Gastroesophageal sphincter (tissue), 3 donors: Measurements from ENCODE around the gene SMARCA2.
A peak's percentile ranks its signal among the peaks of the same experiment; 100 is the strongest.

Experiments
- POLR2A ChIP-seq, 2 donors: fragments of 450-650 bp; IDR thresholded peaks; one replicate each; pipeline ENCODE4 v1.6.1; 2017; ENCODE audit warnings: antibody characterized with exemption in 2 of 2, mild to moderate bottlenecking in 2 of 2, moderate library complexity in 1 of 2
- POLR2AphosphoS5 ChIP-seq: sonication (generic); formaldehyde crosslinking; IDR thresholded peaks from one replicate; pipeline ENCODE4 v1.6.1; 2017; ENCODE audit warnings: antibody characterized with exemption
- TF ChIP-seq, protein P1 (sequence below), 4 experiments: fragments of 200-600 bp in 2 of 4; fragments of 450-650 bp in 2 of 4; sonication (generic) in 1 of 4; IDR thresholded peaks; one replicate each; pipeline ENCODE4 v1.5.1; 2017 to 2019; ENCODE audit warnings: antibody characterized with exemption in 4 of 4, mild to moderate bottlenecking in 2 of 4, moderate library complexity in 2 of 4

DNA sequence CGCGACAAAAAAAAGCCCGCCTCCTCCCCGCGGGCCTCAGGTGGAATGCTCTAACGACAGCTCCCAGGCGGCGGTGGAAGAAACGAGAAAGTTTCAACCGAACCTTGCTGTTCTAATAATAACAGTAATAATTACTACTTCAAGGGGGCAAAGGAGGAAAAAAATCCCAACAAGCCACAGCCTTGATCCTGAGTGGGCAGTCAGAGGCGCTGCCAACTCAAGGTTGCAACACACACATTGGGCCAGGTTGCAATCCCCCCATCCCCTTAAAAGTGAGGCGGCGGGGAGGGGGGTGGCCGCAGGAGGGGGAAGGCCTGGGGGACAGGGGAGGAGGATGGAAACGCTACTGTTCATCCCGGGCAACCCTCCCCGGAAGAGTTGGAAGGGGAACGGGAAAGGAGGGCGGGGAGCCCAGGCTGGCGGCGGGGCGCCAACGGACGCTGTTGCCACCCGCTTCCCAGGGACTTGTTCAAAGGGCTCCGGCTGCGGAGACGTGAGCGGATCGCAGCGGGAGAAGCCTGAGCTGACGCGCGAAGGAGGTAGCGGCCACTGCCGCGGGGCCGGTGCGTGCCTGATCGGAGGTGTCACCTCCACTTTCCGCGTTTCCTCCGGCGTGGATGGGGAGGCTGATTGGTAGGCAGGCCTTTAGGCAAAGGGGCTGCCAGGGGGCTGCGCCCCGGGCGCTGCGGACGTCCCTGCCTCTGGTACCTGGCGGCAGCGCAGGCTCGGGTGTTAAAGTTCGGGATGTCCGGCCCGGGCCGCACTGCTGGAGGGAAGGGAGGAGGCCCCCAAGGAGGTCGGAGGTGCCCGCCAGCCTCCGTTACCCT, 647 bp downstream of the SMARCA2 start:
- TF ChIP-seq, protein P1, sequence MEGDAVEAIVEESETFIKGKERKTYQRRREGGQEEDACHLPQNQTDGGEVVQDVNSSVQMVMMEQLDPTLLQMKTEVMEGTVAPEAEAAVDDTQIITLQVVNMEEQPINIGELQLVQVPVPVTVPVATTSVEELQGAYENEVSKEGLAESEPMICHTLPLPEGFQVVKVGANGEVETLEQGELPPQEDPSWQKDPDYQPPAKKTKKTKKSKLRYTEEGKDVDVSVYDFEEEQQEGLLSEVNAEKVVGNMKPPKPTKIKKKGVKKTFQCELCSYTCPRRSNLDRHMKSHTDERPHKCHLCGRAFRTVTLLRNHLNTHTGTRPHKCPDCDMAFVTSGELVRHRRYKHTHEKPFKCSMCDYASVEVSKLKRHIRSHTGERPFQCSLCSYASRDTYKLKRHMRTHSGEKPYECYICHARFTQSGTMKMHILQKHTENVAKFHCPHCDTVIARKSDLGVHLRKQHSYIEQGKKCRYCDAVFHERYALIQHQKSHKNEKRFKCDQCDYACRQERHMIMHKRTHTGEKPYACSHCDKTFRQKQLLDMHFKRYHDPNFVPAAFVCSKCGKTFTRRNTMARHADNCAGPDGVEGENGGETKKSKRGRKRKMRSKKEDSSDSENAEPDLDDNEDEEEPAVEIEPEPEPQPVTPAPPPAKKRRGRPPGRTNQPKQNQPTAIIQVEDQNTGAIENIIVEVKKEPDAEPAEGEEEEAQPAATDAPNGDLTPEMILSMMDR (IDR thresholded peaks at IDR 0.05): no peak
- no peak for TF ChIP-seq POLR2A (IDR thresholded peaks at IDR 0.05)
- TF ChIP-seq POLR2AphosphoS5: peak; percentile 39
